ENCODE results near the gene FARP1. TPM values are rescaled to one million over a fixed set of nuclear protein-coding genes. Genes with fewer than 3 reads are reported as not detected.

FARP1 gene
- polyA plus RNA-seq, 1 donor, result 73.0 TPM

DNA sequence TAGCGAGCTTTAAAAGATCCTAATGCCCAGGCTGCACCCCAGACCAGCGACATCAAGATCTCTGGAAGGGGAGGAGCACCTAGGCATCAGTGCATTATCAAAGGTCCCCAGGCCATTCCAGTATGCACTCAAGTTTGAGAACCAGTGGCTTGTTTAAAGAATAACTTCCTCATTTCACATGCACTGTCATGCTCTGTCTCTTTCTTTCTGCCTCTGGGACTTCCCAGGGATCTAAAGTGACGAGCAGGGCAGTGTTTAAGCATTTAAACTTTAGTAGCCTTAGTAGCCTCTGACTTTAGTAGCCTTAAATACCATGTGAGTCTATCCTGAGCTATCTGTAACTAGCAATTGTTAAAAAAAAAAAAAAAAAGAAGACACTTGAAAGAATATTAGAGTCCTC is 8.9 kb upstream of the FARP1 start:
- no peak for DNase-seq (ENCODE audit: low read depth)

DNA sequence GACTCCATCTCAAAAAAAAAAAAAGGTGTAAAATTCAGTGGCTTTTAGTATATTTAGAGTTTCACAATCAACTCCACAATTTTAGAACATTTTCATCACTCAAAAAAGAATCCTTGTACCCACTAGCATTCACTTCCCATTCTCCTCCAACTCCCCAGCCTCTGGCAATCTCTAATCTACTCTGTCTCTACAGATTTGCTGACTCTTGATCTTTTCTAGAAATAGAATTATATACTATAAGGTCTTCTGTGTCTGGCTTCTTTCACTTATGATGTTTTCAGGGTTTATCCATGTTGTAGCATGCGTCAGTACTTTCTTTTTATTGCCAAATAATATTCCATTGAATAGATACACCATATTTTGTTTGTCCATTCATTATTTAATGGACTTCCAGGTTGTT is 8.0 kb upstream of the FARP1 start:
- DNase-seq (ENCODE audit: low read depth), result no peak

DNA sequence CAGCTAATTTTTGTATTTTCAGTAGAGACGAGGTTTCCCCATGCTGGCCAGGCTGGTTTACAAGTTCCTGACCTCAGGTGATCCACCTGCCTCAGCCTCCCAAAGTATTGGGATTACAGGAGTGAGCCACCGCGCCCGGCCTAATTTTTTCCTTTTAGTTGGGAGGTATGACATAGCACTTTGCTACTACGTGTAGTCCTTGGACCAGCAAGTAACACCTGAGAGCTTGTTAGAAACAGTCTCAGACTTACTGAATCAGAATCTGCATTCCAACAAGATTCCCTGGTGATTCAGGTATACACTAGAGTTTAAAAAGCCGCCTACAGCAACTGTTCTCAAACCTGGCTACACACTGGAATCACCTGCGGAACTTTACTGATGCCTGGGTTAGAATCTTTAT is 1.8 kb upstream of the FARP1 start:
- no peak for DNase-seq (ENCODE audit: low read depth)

DNA sequence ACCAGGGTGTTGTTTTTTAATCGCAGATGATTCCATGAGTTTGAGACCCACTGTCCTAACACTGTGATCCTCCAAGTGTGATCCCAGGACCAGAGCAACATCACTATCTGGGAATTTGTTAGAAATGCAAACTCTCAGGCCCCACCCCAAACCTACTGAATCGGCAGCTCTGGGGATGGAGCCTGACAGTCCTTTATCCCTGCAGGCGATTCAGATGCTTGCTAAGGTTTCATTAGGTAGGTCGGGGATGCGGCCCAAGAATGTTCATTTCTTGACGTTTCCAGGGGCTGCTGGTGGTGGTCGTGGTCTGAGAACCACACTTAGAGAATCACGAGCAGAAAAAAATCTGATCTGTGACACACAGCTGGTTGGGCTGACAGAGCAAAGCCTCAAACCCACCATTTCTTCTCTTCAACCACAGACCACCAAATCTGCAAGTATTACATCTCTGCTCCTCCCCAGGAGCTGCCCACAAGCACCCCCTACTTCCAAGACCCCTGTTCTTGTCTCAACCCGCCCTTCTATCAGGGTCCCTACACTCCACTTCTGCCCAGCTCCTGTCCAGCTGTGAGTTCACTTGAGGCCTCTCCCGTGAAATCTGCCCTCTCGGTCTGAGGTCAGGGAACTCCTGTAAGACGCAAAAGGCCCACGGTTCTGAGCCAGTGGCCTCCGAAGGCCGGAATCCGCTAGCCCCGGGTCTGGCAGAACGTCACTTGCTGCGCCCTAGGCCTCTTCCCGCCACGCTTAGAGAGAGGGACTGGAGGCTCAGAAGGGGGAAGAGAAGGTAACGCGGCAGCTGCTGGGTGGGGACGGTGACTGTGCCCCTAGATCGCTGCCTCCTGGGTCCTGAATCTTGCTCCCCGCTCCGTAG is 1.1 kb upstream of the FARP1 start:
- DNase-seq (ENCODE audit: low read depth), result no peak

DNA sequence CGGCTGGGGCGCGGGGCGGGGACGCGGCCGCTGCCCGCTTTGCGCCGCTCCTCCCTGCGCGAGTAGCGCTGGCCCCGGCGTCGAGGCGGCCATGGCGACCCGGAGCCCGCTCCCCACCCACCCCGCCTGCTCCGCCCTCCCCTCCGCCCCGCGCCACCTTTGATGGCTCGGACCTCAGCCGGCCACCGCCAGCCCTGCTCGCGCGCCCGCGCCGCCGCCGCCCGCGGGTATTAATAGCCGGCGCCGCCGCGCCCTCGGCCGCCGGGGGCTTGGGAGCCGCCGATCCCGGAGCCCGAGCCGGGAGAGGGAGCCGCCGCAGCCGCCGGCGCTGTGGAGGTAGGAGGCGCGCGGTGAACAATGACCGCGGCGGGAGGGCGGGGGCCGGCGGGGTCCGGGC is 261 bp downstream of the FARP1 start:
- no peak for DNase-seq (ENCODE audit: low read depth)

DNA sequence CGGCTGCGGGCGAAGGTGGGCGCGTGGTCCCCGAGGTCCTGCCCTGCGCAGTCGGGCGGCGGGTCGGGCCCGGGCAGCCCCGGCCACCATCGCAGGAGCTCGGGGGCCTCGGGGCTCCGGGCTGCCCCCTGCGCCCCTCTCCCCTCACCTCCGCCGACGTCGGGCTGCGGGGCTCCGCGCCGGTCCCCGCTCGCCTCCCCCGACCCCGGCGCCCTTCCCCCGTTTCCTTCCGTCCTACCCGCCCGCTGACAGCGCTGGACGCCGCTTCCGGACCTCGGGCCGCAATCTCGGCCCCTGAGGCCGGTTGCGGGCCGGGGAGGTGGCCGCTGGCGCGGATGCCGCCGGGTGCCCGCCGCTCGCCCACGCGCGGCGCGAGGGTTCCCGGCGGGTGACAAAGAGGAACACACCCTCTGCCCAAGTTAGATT is 720 bp downstream of the FARP1 start:
- no peak for DNase-seq (ENCODE audit: low read depth)

DNA sequence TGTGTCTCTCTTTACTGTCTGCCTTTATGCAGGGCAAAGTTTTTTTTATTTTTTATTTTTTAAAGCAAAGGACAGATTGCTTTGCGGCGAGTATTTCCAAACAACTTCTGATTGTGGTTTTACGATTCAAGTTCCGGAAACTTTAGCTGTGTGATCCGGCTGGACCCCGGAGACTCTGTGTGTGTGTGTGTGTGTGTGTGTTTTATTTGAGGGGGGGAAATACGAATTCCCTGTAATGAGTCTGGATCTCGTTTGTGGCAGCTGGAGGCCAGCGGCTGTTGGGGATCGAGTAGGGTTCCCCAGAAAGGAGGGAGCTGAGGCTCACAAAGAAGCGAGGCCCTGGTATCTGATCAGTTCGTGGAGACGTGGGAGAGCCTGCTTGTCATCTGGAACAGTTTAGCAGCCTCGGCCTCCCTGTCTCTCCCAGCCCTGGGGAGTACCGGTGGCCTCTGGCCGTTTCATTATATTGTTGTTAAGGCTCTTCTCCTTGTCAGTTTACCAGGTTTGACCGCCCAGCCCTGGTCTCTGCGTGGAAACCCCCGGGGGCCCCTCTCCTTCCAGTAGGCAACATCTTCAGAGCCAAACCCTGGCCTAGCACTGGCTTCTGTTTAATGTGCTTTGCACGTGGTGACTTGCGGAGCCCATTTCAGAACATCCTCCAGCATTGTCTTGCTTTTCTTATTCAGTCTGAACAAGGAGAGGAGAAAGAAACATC is 1.3 kb downstream of the FARP1 start:
- no peak for DNase-seq (ENCODE audit: low read depth)

DNA sequence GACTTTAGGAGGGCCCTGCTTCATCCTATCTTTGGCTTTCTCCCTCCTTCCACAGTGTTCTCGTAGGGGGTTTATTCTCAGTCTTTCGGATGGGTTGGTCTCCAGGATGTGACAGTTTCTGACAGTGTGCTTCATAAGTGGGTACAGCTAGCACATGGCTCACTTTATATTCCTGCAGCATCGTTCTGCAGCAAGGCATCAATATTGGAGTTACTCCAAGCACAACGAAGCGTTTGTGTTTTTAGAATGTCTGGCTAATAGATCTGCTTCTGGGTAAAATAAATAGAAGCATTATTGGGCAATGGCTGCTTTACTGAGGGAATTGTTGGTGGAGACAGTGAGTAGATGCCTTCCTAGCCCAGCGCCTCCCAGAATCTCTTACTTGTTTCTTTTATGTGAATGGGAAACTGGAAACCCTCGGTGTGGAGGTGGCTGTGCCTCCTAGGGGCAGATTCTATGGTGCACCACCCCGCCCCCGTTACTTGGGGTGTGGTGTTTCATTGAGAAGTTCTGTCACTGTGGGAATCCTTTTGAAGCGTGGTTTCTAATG is 2.0 kb downstream of the FARP1 start:
- no peak for DNase-seq (ENCODE audit: low read depth)

DNA sequence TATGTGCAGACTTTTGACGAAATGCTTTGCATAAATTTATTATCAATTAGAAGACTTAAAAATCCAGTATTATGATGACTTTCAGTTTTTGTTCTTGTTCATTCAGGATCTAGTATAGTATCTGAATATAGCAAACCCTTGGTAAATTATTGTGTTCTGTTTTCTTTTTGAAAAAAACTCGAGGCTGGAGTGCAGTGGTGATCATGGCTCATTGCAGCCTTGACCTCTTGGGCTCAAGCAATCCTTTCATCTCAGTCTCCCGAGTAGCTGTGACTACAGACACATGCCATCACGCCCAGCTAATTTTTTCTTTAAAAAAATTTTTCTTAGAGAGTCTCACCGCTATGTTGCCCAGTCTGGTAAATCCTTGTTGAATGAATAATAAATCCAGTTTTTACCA is 4.6 kb downstream of the FARP1 start:
- no peak for DNase-seq (ENCODE audit: low read depth)

DNA sequence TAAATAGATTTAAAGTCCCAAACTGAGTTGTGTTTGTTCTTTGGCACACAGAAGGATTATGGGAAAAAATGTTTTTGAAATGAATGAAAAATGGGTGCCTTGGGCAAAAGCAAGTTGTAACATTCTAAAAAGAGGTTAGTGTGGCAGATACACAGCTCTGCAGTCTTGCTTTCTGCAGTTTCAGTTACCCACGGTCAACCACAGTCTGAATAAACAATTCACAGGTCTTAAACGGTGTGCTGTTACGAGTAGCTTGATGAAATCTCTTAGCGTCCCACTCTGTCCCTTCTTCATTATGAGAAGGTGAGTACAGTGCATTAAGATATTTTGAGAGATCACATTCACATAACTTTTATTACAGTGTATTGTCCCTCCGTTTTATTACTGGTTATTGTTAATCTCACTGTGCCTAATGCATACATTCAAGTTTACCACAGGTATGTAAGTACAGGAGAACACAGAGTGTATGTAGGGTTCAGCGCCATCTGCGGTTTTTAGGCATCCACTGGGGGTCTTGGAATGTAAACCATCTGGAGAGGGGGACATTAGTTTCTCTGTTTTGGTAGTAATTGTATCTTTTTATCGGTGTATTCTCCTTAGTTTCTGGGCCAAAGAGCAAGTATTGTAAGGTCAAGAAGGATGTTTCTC is 8.1 kb downstream of the FARP1 start:
- DNase-seq (ENCODE audit: low read depth), result no peak

DNA sequence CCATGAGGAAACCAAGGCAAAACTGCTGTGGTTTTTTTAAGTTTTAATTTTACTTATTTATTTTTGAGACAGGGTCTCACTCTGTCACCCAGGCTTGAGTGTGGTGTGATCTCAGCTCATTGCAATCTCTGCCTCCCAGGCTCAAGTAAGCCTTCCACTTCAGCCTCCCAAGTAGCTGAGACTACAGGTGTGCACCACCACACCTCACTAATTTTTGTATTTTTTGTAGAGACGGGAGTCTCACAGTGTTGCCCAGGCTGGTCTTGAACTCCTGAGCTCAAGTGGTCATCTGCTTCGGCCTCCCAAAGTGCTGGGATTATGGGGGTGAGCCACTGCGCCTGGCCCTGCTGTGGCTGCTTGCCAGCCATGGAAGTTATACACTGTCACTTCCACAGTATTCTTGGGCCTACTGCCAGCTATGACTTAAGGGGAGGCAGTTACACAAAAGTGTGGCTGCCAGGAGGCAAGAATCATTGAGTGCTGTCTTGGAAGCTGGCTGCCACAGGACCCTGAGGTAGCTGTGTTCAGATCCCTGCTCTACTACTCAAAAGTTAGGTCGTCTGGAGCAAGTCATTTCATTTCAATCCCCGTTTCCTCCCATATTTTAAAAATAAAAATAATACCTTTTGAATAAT is 12.7 kb downstream of the FARP1 start:
- DNase-seq (ENCODE audit: low read depth), result no peak

DNA sequence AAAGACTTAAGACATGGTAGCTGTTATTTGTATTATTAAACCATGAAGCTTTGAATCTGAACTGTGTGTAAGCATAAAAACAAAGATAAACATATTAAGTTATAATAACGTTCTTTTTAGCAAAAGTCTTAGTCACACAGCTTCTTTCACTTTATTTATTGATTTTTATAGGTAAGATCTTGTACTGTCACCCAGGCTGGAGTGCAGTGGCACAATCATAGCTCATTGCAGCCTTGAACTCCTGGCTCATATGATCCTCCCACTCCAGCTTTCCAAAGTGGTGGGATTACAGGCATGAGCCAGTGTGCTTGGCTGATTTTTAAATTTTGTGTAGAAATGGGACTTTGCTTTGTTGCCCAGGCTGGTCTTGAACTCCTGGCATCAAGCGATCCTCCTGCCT is 13.4 kb downstream of the FARP1 start:
- DNase-seq (ENCODE audit: low read depth), result no peak

DNA sequence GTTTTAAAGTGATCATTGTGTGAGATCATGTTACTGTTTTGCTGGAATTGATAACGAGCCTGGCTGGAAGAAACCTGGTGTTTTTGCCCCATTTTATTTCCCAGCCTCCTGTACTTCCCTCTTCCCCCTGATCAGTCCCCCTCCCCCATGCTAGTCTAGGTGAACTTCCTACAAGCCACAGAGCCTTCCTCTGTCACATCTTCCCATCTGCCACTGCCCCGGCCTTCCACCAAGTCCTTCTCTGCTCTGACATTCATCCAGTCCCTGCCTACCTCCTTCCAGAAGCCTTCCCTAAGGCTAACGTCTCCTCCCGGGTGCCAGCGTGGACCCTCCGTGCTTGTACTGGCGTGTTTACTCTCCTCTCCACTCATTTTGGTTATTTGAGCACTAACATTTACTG is 14.3 kb downstream of the FARP1 start:
- no peak for DNase-seq (ENCODE audit: low read depth)

DNA sequence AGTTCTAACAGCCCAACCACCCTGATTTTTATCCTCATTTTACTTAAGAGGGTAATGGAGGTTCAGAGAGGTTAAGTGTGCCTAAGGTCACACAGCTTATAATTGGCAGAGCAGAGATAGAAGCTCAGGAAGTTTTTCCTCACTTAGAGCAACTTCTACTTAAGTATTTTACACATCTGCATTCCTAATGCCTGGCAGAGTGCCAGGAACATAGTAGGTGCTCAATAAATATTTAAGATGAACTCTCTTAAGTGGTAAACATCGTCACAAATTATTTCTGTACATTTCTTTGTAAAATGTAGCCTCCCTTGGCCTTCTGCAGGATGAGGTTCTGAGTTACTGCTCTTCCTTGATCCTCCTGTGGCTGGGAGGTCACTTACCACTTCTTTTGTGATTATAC is 14.7 kb downstream of the FARP1 start:
- no peak for DNase-seq (ENCODE audit: low read depth)

DNA sequence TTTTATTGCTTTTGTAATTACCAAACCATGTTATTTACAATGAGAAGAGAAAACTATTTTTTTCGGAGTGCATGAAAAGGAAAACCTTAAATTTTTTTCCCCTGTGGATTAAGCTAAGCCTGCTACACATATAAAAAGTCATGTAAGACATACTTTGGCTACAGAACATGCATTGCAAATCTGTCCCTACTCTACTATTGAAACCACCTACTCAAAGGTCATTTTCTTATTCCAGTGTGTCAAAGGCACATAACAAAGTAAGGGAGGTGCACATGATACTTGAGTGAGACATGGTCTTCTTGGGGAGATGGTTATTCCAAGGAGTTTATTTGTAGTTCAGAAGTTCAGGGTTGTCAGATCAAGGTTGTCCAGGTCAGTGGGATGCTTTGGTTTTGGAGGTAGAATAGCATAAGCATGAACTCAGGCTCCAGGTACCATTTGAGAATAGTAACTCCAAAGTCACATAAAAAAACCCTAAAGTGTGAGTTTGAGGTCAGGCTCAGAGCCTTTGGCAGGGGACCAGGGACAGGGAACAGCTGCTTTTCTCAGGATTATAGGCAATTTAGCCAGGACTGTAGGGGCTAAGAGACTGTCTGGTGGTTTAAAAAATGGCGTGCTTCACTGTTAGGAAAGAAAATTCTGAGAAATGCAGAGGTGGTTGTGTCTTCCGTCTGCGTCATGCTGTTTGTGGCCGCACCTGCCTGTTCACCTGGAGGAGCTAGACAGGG is 15.4 kb downstream of the FARP1 start:
- DNase-seq (ENCODE audit: low read depth), result no peak

DNA sequence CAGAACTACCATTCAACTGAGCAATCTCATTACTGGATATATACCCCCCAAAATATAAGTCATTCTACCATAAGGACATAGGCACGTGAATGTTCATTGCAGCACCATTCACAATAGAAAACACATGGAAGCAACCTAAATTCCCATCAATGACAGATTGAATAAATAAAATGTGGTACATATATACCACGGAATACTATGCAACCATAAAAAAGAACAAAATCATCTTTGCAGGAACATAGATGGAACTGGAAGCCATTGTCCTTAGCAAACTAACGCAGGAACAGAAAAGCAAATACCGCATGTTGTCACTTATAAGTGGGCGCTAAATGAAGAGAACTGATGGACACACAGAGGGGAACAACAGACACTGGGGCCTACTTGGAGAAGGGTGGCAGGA is 20.0 kb downstream of the FARP1 start:
- no peak for DNase-seq (ENCODE audit: low read depth)

DNA sequence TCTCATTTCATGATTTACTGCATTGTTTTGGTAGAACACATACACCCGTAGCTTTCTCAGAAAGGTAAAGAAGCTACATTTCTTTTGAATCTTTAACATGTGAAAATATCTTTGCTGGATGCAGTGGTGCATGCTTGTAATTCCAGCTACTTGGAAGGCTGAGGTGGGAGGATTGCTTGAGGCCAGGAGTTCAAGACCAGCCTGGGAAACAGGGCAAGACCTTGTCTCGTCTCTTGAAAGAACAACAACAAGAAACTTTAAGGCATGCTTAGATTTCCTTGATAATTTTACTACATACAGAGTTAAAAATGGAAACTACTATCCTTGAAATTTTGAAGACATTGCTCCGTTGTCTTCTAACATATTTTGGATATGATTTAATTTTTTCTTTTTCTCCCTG is 26.4 kb downstream of the FARP1 start:
- no peak for DNase-seq (ENCODE audit: low read depth)

DNA sequence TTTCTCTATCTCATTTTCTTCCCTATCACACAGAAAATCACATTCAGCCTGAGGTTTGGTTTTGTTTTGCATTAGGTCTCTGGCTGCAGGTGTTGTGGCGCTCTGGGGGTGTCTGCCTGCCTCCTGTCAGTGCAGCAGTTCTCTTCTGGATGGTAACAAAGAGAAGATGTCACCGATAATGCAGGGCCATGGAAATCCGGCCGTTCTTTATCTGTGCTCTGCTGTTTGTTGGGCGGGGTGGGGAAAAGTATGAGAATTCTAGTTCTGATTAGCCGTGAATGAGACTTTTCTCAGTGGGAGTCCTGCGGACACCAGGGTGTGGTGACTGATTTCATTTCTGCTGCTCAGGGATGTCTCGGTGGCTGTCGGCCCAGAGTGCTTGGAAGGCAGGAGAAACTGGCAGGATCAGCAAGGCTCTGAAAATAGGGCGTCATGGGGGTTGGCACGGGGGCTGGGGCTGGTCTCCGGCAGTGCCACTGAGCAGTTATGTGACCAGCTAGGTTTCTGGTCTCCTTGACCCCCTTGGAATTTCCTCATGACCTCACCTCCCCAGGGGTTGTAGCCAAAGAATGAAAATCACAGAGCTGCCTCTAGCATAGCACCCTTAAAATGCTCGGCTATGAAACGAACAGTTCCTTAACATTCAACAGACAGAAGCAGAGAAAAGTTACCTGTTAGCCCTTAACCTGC is 29.2 kb downstream of the FARP1 start:
- no peak for DNase-seq (ENCODE audit: low read depth)

DNA sequence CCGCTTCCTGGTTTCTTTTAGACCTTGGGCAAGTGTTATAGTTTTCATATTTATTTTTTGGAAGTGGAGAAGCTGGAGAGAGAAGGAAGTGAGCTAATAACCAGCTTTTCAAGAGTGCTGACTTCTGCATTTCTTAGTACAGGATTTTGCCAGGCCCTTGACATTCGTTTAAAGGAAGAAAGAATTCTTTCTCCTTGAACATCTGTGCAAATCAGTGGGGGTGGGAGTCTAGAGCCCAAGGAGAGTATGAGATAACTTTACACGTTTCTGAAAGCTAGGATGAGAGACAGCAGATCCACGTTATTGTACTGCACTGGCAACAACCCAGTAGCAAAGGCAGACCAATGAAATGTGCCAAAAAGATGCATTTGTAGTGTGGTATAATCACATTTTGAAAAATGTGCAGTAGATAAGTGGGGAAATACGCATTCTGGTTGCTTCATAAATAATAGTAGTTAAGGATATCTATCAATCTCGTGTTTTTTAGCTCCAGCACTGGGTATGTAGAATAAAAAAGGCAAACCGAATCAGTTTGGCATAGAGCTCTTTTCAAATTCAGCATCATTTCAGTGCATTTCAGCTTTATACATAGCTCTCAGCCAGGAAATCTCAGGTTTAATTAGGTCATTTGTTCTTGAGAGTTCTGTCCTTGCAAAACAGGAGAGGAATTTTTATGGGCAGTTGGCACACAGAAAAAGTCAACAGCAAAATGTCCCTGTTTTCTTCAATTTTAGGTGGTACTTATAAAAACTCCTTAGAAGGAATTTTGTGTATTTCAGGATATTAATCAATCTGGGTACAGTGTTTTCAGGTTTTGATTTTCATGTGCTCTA is 29.9 kb downstream of the FARP1 start:
- DNase-seq (ENCODE audit: low read depth), result no peak
